Heart left ventricle (tissue), 13 donors: ENCODE results near the gene TLL1.

Source experiments
- POLR2A ChIP-seq, 2 donors: fragments of 450-650 bp; IDR thresholded peaks; one replicate each; pipeline ENCODE4 v1.6.1; 2017; ENCODE audit warnings: antibody characterized with exemption in 2 of 2, mild to moderate bottlenecking in 2 of 2, moderate library complexity in 2 of 2
- TF ChIP-seq, protein P1 (sequence below), 12 donors: fragments of 200-600 bp; sonication (generic) in 4 of 12; IDR thresholded peaks; one replicate each; pipeline versions ENCODE4 v1.5.0 to v1.8.0; 2018 to 2022; ENCODE audit warnings: antibody characterized with exemption in 12 of 12, mild to moderate bottlenecking in 5 of 12
- donor health status: ischemic (EF 13 %, LVEDD 7.1; RV severe dilation, severe dysfunction).
- donor health status: DM: no; HTN: yes; CAD: no.
- donor health status: DM: no; HTN: no; CAD: no.
- donor health status: ischemic (EF 25% LVEDD 6.9; RV normal size, moderate dysfunction).
- donor health status: ischemic (EF 25% LVEDD 5.7; RV mildly dilated, moderate dysfunction).
- donor health status: ischemic (EF 35%, LVEDD 5.7; RV mildly dilated, moderate dysfunction).
- donor health status: nonischemic (EF 11% LVEDD 7.7; RV severe dilation, severe dysfunction).
- donor health status: DM: yes; HTN: yes; CAD: no.
- donor health status: PGD.
- donor health status: ischemic (EF 29% LVEDD 5.4; RV normal size, mild dysfunction).
- donor health status: nonischemic (EF 23%, LVEDD 6.1; RV moderate dilation, normal function).

DNA sequence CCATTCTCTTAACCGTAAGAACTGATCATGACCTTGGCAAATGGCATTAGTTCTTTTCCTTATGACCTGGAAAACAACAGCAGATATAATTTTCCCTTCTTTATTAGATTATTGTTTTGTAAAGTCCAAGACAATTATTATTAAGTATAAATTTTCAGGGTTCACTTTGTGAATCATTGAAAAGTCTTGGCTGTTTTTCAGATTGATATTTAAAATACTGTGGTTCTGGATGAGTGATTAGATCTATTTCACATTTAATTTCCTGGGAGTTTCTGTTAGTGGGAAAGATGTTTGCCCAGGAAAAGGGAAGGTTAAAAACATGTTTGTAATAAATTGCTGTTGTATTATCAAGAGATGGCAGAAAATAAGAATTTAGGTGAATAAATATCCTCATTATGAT is 194.9 kb downstream of the TLL1 start:
- TF ChIP-seq, protein P1, sequence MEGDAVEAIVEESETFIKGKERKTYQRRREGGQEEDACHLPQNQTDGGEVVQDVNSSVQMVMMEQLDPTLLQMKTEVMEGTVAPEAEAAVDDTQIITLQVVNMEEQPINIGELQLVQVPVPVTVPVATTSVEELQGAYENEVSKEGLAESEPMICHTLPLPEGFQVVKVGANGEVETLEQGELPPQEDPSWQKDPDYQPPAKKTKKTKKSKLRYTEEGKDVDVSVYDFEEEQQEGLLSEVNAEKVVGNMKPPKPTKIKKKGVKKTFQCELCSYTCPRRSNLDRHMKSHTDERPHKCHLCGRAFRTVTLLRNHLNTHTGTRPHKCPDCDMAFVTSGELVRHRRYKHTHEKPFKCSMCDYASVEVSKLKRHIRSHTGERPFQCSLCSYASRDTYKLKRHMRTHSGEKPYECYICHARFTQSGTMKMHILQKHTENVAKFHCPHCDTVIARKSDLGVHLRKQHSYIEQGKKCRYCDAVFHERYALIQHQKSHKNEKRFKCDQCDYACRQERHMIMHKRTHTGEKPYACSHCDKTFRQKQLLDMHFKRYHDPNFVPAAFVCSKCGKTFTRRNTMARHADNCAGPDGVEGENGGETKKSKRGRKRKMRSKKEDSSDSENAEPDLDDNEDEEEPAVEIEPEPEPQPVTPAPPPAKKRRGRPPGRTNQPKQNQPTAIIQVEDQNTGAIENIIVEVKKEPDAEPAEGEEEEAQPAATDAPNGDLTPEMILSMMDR (IDR thresholded peaks at IDR 0.05): no peak
- no peak for TF ChIP-seq POLR2A (IDR thresholded peaks at IDR 0.05)
